H1 (cell line): ENCODE results near the gene CNDP2.

ENCODE experiments used
- CEBPB ChIP-seq: IDR thresholded peaks from 2 replicates; pipeline ENCODE4 v1.6.1; 2012; ENCODE audit warnings: low read depth, low read length
- CREB1 ChIP-seq: IDR thresholded peaks from 2 replicates; pipeline ENCODE4 v1.6.1; 2012; ENCODE audit warnings: inconsistent platforms
- CTCF ChIP-seq, 3 experiments: IDR thresholded peaks; 1 replicate in 2 of 3; 2 replicates in 1 of 3; pipeline versions ENCODE4 v1.5.1 to v1.6.1; 2011; ENCODE audit warnings: low read length in 3 of 3, mild to moderate bottlenecking in 3 of 3, inconsistent platforms in 2 of 3, low read depth in 1 of 3, moderate library complexity in 1 of 3; ENCODE audit not compliant: insufficient read depth in 1 of 3; ENCODE audit errors: control extremely low read depth in 1 of 3
- EZH2 ChIP-seq: fragments of 200-600 bp; sonication (generic); IDR thresholded peaks from 2 replicates; pipeline ENCODE4 v1.7.1; 2012; ENCODE audit warnings: low read depth, mild to moderate bottlenecking, moderate library complexity, low read length, inconsistent platforms; ENCODE audit not compliant: severe bottlenecking
- GTF2F1 ChIP-seq: IDR thresholded peaks from 2 replicates; pipeline ENCODE4 v1.6.1; 2012; ENCODE audit warnings: low read depth, low read length, improper control_type of control experiment, borderline replicate concordance
- MAX ChIP-seq: IDR thresholded peaks from 2 replicates; pipeline ENCODE4 v1.6.1; 2012; ENCODE audit warnings: inconsistent platforms
- POLR2AphosphoS5 ChIP-seq: IDR thresholded peaks from 2 replicates; pipeline ENCODE4 v1.6.1; 2011; ENCODE audit warnings: low read depth, low read length
- YY1 ChIP-seq: IDR thresholded peaks from 2 replicates; pipeline ENCODE4 v1.6.1; 2011; ENCODE audit warnings: low read depth, mild to moderate bottlenecking, low read length

GRCh38 chr18:74493689-74494088 is 2.5 kb upstream of the CNDP2 start:
- TF ChIP-seq CREB1 = no peak
- no peak for TF ChIP-seq YY1
- no peak for TF ChIP-seq CEBPB
- no peak for TF ChIP-seq MAX
- TF ChIP-seq GTF2F1 = no peak
- no peak for TF ChIP-seq POLR2AphosphoS5
- peak; percentile 31 to 84 (median 81) for TF ChIP-seq CTCF (IDR thresholded peaks at IDR 0.05; ENCODE audit: control extremely low read depth in 1 of 3, insufficient read depth in 1 of 3, low read depth in 1 of 3, low read length in 3 of 3)
- no peak for TF ChIP-seq EZH2
